Measurements from ENCODE around the gene SEPHS1. TPM values are rescaled to one million over a fixed set of nuclear protein-coding genes. Genes with fewer than 3 reads are reported as not detected.

SEPHS1 gene
- total and polyA plus RNA-seq, 8 donors: 33.3 to 134 (median 108) TPM

GRCh38 chr10:13306103-13306502, 42.0 kb downstream of the SEPHS1 start:
- Histone ChIP-seq H3K4me3 (no peak overlapping the region), H3K4me1 (peaks cover 0 to 7% of the 10 kb centered on the region in 2 donors), H3K27ac (no peak overlapping the region), H3K9me3 (no peaks in the 10 kb centered on the region), H3K27me3 (no peaks in the 10 kb centered on the region), H3K36me3 (no peaks in the 10 kb centered on the region)
- no peak for ATAC-seq
- DNase-seq: no peak
- intact Hi-C loops (cut with DNase I): no loop called here
- TF ChIP-seq CTCF (IDR thresholded peaks at IDR 0.05): no peak

GRCh38 chr10:13302821-13303555, 45.1 kb downstream of the SEPHS1 start:
- no peak for TF ChIP-seq CTCF (IDR thresholded peaks at IDR 0.05)
- H3K27ac ChIP-seq: peak overlapping the region; percentile 87 to 95
- no peak for DNase-seq
- H3K27me3 ChIP-seq: no peaks in the 10 kb centered on the region
- H3K36me3 ChIP-seq: no peaks in the 10 kb centered on the region
- peak overlapping the region; percentile 41 to 54 for H3K4me3 ChIP-seq
- intact Hi-C loops (cut with DNase I): no loop called here
- no peak for ATAC-seq
- H3K9me3 ChIP-seq: no peaks in the 10 kb centered on the region
- H3K4me1 ChIP-seq: peaks cover 0 to 28% of the 10 kb centered on the region in 2 donors

- no peak for TF ChIP-seq CTCF (IDR thresholded peaks at IDR 0.05)
- H3K4me1 ChIP-seq: peaks cover 0 to 28% of the 10 kb centered on the region in 2 donors
- no peaks in the 10 kb centered on the region for H3K36me3 ChIP-seq
- peak; percentile 93 for ATAC-seq
- intact Hi-C loops (cut with DNase I): no loop called here
- H3K9me3 ChIP-seq: no peaks in the 10 kb centered on the region
- peak within 1 kb of the TSS; percentile 72 to 77 for H3K4me3 ChIP-seq
- peak within 1 kb of the TSS; percentile 96 to 100 for H3K27ac ChIP-seq
- peak; percentile 85 to 98 (median 94) for DNase-seq
- no peaks in the 10 kb centered on the region for H3K27me3 ChIP-seq
Measured at GRCh38 chr10:13299437-13300287, 48.4 kb downstream of the SEPHS1 start, which contains the start of gene PHYH. PHYH (minus strand) TSS chr10:13300064; CDS start chr10:13300042, 22 bp downstream.

- Histone ChIP-seq H3K27me3 (no peaks in the 10 kb centered on the region), H3K4me3 (peak overlapping the region; percentile 72 to 77), H3K4me1 (peaks cover 0 to 28% of the 10 kb centered on the region in 2 donors), H3K36me3 (peaks cover 0 to 7% of the 10 kb centered on the region in 2 donors), H3K27ac (peak overlapping the region; percentile 96 to 100), H3K9me3 (no peaks in the 10 kb centered on the region)
- intact Hi-C loops (cut with DNase I): no loop called here
- no peak for TF ChIP-seq CTCF (IDR thresholded peaks at IDR 0.05)
- ATAC-seq (no peak), DNase-seq (no peak)
Measured at GRCh38 chr10:13298748-13299436, 49.2 kb downstream of the SEPHS1 start.
